GM19239 (cell line): ENCODE data around the gene BCL7A.

Source experiments
- DNase-seq: peaks from one replicate; pipeline ENCODE4 v3.0.0; 2011; ENCODE audit warnings: low spot score; ENCODE audit not compliant: insufficient read length
- FAIRE-seq: peaks from 2 replicates; lab custom pipeline; 2011; peaks lifted over from hg19 to GRCh38; lab: Jason Lieb, UNC

The BCL7A gene

DNA sequence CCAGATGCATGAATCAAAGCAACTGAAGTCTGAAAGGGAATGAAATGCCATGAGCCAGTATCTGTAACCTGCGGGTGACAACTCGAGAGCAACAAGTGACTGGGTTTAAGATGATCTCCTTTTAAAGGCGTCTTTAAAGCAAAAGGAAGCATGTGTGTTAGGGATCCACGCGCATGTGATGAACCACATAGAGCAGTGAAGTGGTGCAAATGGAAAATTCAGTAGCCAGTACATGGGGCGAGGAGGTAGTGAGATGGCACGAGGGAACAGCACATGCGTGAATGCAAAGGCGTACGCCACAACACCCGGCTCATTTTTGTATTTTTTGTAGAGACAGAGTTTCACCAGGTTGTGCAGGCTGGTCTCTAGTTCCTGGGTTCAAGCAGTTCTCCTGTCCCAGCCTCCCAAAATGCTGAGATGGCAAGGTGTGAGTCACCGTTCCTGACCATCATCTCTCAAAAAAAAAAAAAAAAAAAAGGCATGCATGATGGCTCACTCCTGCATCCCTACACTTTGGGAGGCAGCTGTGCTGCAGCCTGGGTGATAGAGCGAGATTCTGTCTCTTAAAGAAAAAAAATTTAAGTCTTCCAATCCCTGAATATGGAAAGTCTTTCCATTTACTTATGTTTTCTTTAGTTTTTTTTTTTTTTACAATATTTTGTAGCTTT lies 24.6 kb upstream of the BCL7A start:
- no peak for FAIRE-seq
- DNase-seq, result no peak

DNA sequence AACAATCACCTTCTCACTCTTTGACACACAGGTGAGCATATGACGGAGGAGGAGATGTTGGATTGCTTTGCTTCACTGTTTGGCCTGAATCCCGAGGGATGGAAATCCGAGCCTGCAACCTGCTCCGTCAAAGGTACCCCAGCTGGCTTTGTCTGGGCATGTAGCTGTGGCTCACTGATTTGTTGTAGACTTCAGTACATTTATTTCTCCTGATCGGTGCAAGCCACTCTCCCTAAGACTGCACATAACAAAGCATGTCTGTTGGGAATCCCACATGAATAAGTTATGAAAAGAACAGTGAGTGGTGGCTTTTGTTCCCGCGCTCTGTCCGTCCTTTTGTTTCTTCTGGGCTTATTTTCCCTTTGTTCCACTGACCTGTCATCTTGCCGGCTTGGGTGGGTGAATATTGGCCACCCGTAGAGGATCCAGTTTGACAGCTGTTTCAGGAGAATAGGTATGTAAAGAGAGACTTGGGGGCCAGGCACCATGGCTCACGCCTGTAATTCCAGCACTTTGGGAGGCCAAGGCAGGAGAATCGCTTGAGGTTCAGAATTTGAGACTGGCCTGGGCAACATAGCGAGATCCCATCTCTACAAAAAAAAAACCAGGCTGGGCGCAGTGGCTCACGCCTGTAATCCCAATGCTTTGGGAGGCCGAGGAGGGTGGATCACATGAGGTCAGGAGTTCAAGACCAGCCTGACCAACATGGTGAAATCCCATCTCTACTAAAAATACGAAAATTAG lies 20.0 kb upstream of the BCL7A start:
- DNase-seq (no peak), FAIRE-seq (no peak)

DNA sequence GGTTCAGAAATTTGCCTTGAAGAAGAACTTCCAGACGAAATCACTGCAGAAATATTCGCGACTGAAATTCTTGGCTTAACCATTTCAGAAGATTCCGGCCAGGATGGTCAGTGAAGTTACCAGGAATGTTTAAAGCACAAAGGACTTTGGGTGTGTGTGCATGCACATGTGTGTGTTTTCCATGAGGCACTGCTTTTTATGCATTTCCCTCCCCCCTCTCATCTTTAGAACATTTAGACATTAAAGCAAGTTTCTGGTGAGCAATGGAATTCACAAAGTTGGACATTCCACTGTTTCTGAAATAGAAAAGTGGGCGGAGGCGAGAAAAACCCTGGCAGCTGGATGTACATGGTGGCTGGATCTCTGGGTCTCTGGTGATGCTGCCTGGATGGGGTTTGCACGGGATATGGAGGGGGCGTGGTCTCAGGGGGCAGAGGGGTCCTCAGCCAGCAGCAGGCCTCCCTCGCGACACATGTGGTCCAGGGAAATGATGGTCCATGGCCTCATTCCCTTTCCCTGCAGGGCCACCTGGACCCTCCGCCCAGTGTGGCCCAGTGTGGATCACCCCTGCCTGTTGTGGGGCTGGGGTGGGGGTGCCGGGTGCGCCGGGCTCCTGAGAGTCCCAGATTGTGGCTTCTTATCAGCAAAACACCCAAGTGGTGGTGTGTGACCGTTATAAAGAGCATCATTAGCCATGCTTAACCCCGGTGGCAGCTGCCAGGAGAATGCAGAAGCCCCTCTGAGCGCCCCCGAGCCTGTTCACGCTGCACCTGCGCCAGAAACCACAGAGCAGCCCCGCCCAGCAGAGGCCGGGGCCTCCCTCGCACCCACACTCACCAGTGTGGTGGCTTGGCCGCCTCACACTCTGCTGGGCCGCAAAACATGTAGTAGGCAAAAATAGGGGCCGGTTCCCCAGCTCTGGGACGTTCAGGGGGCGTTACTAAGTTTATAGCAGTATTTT lies 17.8 kb upstream of the BCL7A start:
- FAIRE-seq, result peak; percentile 8
- DNase-seq, result no peak

DNA sequence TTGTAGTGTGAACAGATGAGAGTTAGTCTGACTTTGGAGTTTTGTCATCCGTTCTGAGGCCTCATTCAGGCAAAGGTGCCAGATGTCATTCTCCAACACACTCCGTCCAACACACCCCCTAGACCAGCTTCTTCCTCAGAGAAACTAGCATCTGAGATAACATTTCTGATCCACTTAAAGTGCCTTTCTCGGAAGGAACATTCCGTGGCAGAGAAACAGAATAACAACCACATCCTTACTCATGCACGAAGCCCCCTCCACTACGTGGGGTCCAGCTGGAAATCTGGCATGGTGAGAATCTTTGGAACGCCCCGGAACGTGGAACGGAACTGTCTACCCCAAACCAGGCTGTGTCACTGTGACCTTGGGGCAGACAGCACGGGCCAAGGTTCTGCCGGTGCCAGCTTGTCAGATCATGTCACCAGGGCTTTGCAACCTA lies 17.0 kb upstream of the BCL7A start:
- DNase-seq (no peak), FAIRE-seq (peak; percentile 51)

DNA sequence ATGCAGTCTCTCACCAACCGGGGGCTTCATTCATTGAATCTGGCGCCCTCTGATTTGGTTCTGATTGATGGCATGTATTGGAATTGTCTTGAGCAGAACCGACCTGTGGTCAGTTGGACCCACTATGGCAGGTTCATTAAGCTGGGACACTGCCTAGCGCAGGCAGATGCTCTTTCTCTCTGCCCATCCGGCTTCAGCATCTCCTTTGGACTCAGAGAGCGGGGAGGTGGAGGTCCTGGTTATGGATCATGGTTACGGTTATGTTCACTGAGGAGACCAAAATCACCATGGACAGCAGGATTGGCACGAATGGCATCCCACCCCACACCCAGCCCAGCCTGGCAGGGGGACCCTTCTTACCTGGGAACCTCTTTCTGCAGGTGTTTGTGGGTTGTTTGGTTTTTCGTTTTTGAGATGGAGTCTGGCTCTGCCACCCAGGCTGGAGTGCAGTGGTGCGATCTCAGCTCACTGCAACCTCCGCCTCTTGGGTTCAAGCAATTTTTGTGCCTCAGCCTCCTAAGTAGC lies 16.4 kb upstream of the BCL7A start:
- FAIRE-seq, result no peak

DNA sequence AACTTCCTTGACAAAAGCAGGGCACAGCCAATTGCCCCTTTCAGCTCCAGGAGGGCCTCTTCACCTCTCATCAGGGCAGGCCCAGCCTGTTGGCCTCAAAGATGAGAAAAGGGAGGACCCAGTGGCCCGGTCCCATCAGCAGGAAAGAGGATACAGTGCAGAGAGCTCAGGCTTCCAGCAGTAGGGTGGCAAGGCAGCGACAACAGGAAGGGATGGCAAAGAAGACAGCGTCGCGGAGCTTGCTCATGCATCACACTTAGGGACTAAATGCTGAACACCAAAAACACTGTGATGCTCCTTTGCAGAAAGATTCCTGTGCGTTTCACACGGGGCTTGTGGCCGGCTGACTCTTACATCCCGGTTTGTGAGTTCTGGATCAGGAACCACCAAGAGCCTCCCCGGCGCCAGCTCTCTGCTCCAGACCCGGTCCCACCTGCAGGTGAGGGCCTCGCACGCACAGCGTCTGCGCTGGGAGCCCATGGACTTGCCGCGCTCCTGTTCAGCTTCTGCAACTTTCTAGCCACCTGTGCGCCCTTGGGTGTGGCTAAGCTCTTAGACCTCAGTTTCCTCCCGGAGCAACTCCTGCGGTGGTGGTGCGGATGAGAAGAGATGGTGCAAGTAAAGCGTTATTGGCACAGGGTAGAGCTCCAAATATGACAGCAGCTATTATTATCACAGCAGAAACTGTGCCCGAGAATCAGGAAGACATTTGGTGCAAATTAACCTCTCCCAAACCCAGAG lies 15.3 kb upstream of the BCL7A start:
- DNase-seq, result no peak
- FAIRE-seq, result peak; percentile 54

More for the DNA sequence above, 16.4 kb upstream of the BCL7A start:
- no peak for DNase-seq

DNA sequence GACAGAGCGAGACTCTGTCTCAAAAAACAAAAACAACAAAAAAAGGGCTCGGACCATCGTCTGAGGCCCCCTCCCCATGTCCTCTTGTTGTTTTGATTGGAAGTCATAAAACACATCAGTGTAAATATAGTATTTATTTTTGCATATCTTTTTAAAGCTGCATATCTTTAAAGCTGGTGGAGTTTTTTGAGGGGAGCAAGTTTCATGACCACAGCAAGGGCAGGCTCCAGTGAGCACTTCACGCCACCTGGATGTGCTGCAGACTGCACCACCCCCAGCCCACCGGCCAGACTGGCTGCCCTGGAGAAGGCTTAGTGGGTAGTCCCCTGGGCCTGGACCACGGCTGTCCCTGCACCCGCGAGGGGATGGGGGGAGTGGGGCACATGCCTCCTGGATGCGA lies 11.9 kb upstream of the BCL7A start:
- no peak for DNase-seq
- FAIRE-seq, result no peak

DNA sequence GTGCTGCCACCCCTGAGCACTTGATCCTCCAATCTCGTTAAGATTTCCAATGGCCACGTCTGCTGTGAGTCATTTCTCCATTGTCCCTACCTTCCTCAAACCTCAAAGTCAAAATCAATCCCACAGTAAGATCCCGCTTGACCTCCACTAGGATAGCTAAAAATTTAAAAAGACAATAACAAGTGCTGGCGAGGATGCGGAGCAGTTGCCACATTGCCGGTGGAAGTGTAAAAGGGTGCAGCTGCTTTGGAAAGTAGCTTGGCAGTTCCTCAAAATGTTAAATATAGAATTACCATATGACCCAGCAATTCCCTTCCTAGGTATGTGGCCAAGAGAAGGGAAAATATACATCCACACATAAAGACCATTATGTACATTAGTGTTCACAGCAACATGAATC lies 9.5 kb upstream of the BCL7A start:
- DNase-seq (no peak), FAIRE-seq (no peak)

DNA sequence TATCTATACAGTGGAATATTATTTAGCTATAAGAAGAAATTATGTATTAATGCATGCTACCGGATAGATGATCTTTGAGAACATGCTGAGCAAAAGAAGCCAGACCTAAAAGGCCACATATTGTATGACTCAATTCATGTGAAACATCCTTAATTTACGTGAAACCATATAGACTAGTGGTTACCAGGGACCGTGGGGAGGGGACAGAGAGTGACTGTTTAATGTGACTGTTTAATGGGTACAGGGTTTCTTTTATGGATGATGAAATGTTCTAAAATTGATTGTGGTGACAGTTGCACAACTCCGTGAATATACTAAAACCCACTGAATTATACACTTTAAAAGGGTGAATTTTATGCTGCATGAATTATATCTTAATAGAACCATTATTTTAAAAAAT lies 8.5 kb upstream of the BCL7A start:
- FAIRE-seq (no peak), DNase-seq (no peak)

DNA sequence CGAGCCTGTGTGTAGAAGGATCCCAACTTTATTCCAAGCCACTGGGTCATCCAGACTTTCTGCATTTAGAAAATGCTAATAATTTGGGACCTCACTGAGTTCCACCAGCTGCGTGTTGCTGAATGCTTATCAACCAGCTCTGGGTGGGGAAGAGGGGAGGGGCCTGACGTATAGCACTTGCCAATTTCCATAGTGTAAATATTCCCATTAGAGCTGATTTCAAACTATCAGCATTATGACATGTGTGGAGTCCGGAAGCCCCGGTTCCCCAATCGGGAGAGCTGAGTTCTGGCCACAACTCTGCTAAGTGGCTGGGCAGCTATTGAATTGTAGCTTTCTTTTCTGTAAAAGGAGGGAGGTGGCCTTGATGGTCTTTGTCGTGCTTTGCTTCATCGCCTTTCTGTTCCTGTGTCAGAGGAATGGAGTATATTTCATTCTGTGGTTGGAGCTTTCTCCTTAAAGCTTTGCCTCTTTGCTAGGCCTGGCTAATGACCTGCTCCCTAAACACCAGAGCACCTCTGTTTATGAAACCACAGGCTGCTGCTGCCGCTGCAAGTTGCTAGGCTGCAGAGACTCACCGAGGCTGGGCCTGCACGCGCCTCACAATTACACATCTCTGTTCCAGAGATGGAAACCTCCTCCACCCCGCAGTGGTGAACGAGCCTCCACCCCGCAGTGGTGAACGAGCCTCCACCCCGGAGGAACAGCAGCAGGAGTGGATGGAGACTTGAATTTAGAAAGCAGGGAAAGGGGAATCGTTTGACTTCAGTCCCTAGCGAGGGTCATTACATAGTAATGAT lies 7.7 kb upstream of the BCL7A start:
- DNase-seq, result no peak

DNA sequence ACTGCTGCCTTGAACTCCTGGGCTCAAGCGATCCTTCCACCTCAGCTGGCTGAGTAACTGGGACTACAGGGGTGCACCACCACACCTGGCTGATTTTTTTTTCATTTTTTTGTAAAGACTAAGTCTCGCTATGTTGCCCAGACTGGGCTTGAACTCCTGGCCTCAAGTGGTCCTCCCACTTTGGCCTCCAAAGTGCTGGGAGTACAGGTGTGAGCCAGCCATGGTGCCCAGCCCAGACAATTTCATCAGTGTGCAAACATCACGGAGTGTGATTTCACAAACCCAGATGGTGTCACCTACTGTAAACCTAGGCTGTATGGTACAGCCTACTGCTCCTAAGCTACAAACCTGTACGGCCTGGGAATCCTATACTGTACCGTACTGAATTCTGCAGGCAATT lies 6.9 kb upstream of the BCL7A start:
- DNase-seq (no peak), FAIRE-seq (no peak)

More for the DNA sequence above, 7.7 kb upstream of the BCL7A start:
- no peak for FAIRE-seq

DNA sequence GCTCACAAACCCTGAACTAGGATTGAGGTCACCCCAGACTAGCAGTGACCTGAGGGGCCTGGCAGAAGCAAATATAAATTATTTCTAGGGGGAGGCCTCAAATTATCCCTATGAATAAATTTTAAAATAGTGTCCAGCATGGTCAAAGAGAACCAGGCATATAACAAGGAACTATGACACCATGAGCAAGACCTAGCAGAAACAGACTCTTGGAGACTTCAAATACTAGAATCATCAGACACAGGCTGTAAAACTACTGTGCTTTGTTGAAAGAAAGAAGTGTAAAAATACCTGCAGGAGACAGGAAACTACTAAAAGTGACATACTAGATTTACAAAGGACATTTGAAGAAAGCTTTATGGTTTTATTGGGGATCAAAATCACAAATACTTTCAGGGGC lies 3.2 kb upstream of the BCL7A start:
- no peak for DNase-seq
- FAIRE-seq, result no peak

DNA sequence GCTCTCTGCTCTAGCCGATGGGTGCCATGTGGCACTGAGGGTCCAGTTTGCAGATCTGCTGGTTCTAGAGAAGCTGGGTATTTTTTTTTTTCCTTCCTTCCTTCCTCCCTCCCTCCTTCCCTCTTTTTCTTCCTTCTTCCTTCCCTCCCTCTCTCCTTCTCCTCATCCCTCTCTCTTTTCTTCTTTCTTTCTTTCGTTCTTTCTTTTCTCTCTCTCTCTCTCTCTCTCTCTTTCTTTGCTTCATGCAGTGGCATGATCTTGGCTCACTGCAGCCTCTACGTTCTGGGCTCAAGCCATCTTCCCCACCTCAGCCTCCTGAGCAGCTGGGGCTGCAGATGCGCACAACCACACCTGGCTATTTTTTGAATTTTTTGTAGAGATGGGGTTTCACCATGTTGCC lies 2.7 kb upstream of the BCL7A start:
- no peak for FAIRE-seq
- DNase-seq, result no peak

DNA sequence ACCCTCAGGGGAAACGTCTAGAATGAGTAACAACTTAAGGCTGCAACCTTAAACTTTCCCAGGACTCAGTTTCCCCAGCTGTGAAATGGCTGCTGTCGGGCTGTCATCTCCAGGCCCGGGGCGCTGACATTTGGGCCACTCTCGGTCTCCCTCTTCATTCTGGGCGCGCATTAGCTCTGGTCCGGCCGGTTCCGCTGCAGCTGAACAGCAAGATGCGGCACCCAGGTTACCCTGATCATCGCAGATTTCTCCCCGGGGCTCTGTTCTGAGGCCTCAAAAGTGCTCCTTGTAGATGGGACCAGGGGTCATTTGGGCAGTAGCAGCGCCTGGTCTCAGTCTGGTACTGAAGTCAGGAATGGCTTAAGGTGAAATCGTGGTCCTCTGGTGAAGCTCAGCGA lies 890 bp upstream of the BCL7A start:
- FAIRE-seq, result peak; percentile 28
- no peak for DNase-seq

DNA sequence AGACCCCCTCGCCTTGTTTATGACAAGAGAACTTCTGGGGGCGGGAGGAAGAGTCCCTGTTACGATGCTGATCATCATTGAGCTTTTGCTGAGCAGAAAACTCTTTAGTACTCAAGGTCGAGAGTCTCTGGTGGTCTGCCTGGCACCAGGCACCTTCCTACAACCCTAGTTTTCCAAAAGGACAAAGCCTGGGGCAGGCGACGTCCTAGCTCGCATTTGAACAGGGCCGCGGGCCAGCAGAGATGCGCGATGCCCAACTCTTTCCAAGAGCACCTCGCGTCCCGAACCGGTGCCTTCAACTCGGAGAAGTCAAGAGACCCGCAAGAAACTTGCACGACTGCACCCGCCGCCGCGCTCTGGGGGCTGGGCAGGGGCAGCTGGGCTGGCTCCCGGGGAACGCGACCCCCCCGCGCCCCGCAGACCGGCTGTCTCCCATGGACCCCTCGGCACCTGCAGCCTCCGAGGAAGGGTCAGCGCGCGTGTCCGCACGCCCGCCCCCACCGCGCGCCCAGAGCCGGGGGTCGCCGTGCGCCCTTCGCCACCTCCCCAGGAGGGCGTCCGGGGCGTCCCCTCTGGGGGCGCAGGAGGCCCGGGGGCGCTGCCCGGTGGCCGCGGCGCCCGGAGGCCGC lies 377 bp upstream of the BCL7A start:
- DNase-seq (no peak), FAIRE-seq (no peak)

DNA sequence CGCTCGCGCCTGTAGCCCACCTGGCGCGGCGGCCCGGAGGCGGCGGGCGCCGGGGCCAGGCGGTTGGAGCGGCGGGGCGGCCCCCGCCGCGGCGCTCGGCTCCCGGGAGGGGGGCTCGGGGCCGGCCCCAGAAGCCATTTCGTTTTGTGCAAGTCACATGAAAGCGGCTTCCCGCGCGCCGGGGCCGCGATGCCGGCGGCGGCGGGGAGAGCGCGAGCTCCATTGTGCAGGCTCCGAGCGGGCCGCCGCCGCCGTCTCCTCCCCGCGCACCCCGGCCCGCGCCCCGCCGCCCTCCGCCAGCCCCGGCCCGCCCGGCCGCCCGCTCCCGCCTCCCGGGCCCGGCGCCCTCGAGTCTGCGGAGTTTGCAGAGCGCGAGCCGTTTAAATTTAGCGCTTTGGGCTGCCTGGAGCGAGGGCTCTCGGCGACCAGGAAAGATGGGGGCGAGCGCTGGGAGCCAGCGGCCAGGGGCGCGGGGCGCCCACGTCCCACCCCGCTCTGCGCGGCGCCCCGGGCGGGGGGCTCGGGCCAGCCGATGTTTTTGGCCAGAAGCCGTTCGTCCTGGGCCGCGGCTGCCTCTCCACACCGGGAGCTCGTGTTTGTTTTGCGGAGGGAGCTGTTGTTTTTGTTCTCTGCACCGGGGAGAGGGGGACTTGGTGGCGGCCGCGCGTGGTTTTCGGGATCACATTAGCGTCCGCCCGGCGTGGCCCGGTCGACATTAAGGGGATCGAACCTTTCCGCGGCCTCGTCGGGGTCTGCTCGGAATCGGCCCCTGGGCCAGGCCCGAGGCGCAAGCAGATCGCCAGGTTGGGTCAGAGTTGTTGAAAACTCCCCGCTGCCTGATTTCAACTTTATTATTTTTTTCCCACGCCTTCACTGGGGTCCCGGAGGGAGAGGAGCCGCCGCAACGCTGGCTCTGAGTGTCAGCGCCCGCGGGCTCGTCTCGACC lies 982 bp downstream of the BCL7A start:
- DNase-seq (no peak), FAIRE-seq (no peak)

DNA sequence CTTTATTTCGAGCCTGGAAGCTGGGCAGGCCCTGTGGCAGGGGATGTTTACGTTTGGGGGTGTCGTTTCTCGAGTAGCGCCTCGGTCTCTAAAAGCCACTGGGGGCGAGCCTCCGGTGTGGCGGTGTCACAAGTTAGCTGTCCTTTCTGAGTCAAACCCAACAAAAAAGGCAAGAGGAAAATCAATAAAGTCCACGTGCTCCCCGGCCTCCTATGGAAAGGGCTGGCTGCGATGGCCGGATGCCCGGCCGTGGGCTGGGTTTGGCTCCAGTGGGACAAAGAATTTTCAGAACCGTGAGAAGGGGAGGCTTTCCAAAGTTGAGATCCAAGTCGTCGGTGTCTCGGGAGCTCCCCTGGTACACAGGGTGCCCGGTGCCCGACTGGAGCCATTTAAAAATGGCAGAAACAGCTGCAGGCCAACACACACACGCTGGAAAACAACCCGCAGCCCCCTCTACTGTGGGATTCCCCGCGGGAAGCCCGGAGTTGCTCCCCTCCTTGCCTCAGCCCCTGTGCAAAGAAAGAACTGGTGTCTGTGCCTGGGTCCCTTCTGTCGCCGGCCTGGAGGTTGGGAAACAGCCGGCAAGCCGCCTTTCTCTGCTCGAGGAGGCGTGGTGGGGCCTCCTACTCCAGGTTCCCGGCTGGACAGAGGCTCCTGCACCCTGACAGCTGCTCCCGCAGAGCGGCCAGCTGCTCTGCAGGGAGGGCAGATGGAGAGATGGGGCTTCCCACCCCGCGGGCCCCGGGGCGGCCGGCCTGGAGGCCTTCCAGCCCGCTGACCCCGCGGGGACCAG lies 1.9 kb downstream of the BCL7A start:
- no peak for DNase-seq
- FAIRE-seq, result peak; percentile 39
